HCT116 (cell line): Measurements from ENCODE around the gene ANAPC2. TPM values are rescaled to one million over a fixed set of nuclear protein-coding genes. Genes with fewer than 3 reads are reported as not detected.

Experiments used
- ATAC-seq: fragments of 200-7000 bp; cut with Tn5 transposase; 2 replicates; pipeline ENCODE4 v1.9.1; 2020; ENCODE audit warnings: mild to moderate bottlenecking, moderate library complexity
- BruUV-seq: library from RNA; stranded (reverse); fragments of 400-500 nt; replicated peaks from 2 replicates; lab custom pipeline; 2021; lab: Mats Ljungman, UMichigan
- CTCF ChIA-PET: fragments of 300-600 bp; sonication (Branson Sonifier 250); formaldehyde crosslinking; loops from one replicate; lab custom pipeline; 2021; ENCODE audit warnings: antibody characterized with exemption; lab: Charles Lee
- POLR2A ChIA-PET: fragments of 300-600, 350-600 bp; sonication (Branson Sonifier 250); formaldehyde crosslinking; loops from one replicate; lab custom pipeline; 2021; ENCODE audit warnings: antibody characterized with exemption; lab: Charles Lee
- RAD21 ChIA-PET, 2 experiments: fragments of 300-600 bp; sonication (Branson Sonifier 250); formaldehyde crosslinking; loops; one replicate each; lab custom pipeline; 2023; ENCODE audit warnings: low total read pairs in 2 of 2; ENCODE audit not compliant: uncharacterized antibody in 2 of 2, unreplicated experiment in 2 of 2, low non-redundant PET in 1 of 2; lab: Charles Lee
- DNase-seq: peaks from one replicate; pipeline ENCODE4 v3.0.0-alpha.2; 2010; ENCODE audit warnings: low read depth, low spot score
- H2AFZ ChIP-seq: fragments of 200-600 bp; shearing (Covaris generic), sonication (generic); 2 replicates; pipeline ENCODE4 v1.6.1; 2017; ENCODE audit warnings: low read depth, mixed run types, mixed read lengths, antibody characterized with exemption, low read length; ENCODE audit not compliant: poor library complexity, severe bottlenecking
- H3K27ac ChIP-seq: 2 replicates; pipeline ENCODE4 v1.5.1; 2012; ENCODE audit warnings: low read depth, low read length
- H3K27me3 ChIP-seq: fragments of 200-600 bp; sonication (generic); 2 replicates; pipeline ENCODE4 v1.6.1; 2016; ENCODE audit warnings: mixed run types, low read length, mixed read lengths; ENCODE audit not compliant: insufficient read depth
- H3K36me3 ChIP-seq, 2 experiments: fragments of 200-500 bp in 1 of 2; fragments of 200-600 bp in 1 of 2; sonication (Bioruptor generic) in 1 of 2; sonication (generic) in 1 of 2; 2 replicates each; pipeline versions ENCODE4 v1.5.1 to v1.6.1; 2014 to 2016; ENCODE audit warnings: low read length in 2 of 2, inconsistent platforms in 1 of 2, mixed read lengths in 1 of 2, mixed run types in 1 of 2; ENCODE audit not compliant: insufficient read depth in 2 of 2, control insufficient read depth in 1 of 2
- H3K4me1 ChIP-seq, 2 experiments: fragments of 200-600 bp in 1 of 2; sonication (generic) in 1 of 2; 2 replicates each; pipeline versions ENCODE4 v1.5.1 to v1.6.1; 2012 to 2017; ENCODE audit warnings: low read length in 2 of 2, inconsistent platforms in 1 of 2, mild to moderate bottlenecking in 1 of 2, mixed read lengths in 1 of 2, mixed run types in 1 of 2, moderate library complexity in 1 of 2; ENCODE audit not compliant: insufficient read depth in 2 of 2, control insufficient read depth in 1 of 2
- H3K4me2 ChIP-seq: fragments of 200-600 bp; sonication (generic); 2 replicates; pipeline ENCODE4 v1.6.1; 2017; ENCODE audit warnings: mixed run types, low read length, mixed read lengths
- H3K4me3 ChIP-seq, 2 experiments: fragments of 200-600 bp in 1 of 2; sonication (generic) in 1 of 2; replicated peaks in 1 of 2; 2 replicates each; pipeline ENCODE4 v1.5.1; 2011 to 2016; ENCODE audit warnings: low read length in 2 of 2, control low read depth in 1 of 2, low read depth in 1 of 2, mild to moderate bottlenecking in 1 of 2, mixed read lengths in 1 of 2, mixed run types in 1 of 2
- H3K79me2 ChIP-seq: fragments of 200-600 bp; sonication (generic); 2 replicates; pipeline ENCODE4 v1.6.1; 2017; ENCODE audit warnings: mild to moderate bottlenecking, mixed run types, low read length, moderate library complexity, mixed read lengths; ENCODE audit not compliant: insufficient read depth
- H3K9ac ChIP-seq: fragments of 200-600 bp; sonication (generic); 2 replicates; pipeline ENCODE4 v1.6.1; 2016; ENCODE audit warnings: low read length, mixed read lengths
- H3K9me2 ChIP-seq: fragments of 200-600 bp; sonication (generic), shearing (Covaris generic); 2 replicates; pipeline ENCODE4 v1.6.1; 2017; ENCODE audit warnings: mixed run types, mild to moderate bottlenecking, moderate library complexity; ENCODE audit not compliant: insufficient read depth
- H3K9me3 ChIP-seq, 2 experiments: fragments of 200-500 bp in 1 of 2; fragments of 200-600 bp in 1 of 2; sonication (Bioruptor generic) in 1 of 2; sonication (generic) in 1 of 2; 2 replicates each; pipeline ENCODE4 v1.6.1; 2014 to 2017; ENCODE audit warnings: low read length in 2 of 2, mixed read lengths in 2 of 2, inconsistent platforms in 1 of 2, low read depth in 1 of 2, mild to moderate bottlenecking in 1 of 2, mixed run types in 1 of 2, moderate library complexity in 1 of 2; ENCODE audit not compliant: control insufficient read depth in 1 of 2, insufficient read depth in 1 of 2
- H4K20me1 ChIP-seq: fragments of 200-600 bp; sonication (generic), shearing (Covaris generic); 2 replicates; pipeline ENCODE4 v1.6.1; 2017; ENCODE audit warnings: mixed run types, mild to moderate bottlenecking, moderate library complexity; ENCODE audit not compliant: insufficient read depth
- CBX3 ChIP-seq: IDR thresholded peaks from 2 replicates; pipeline ENCODE4 v1.6.1; 2012; ENCODE audit warnings: low read depth
- EGR1 ChIP-seq: IDR thresholded peaks from 2 replicates; pipeline ENCODE4 v1.6.1; 2012; ENCODE audit warnings: low read depth
- ELF1 ChIP-seq: IDR thresholded peaks from 2 replicates; pipeline ENCODE4 v1.6.1; 2012; ENCODE audit warnings: low read depth, borderline replicate concordance
- EZH2 ChIP-seq: fragments of 200-600 bp; sonication (generic); IDR thresholded peaks from 2 replicates; pipeline ENCODE4 v1.6.1; 2017; ENCODE audit warnings: antibody characterized with exemption, mixed run types
- EZH2phosphoT487 ChIP-seq: fragments of 200-600 bp; IDR thresholded peaks from 2 replicates; pipeline ENCODE4 v1.6.1; 2018; ENCODE audit warnings: antibody characterized with exemption, borderline replicate concordance
- FOSL1 ChIP-seq: IDR thresholded peaks from 2 replicates; pipeline ENCODE4 v1.6.1; 2012; ENCODE audit warnings: low read depth
- JUND ChIP-seq: IDR thresholded peaks from 2 replicates; pipeline ENCODE4 v1.6.1; 2012
- RAD21 ChIP-seq: IDR thresholded peaks from 2 replicates; pipeline ENCODE4 v1.6.1; 2012; ENCODE audit warnings: low read depth, mild to moderate bottlenecking
- REST ChIP-seq: IDR thresholded peaks from 2 replicates; pipeline ENCODE4 v1.6.1; 2012; ENCODE audit warnings: low read depth
- SIN3A ChIP-seq: IDR thresholded peaks from 2 replicates; pipeline ENCODE4 v1.6.1; 2012; ENCODE audit warnings: low read depth
- SP1 ChIP-seq: IDR thresholded peaks from 2 replicates; pipeline ENCODE4 v1.6.1; 2012; ENCODE audit warnings: low read depth
- TCF7L2 ChIP-seq: IDR thresholded peaks from 2 replicates; pipeline ENCODE4 v1.7.0; 2011; ENCODE audit warnings: borderline replicate concordance, inconsistent platforms; ENCODE audit not compliant: insufficient read depth, insufficient read length; ENCODE audit errors: extremely low read depth
- YY1 ChIP-seq: IDR thresholded peaks from 2 replicates; pipeline ENCODE4 v1.6.1; 2011; ENCODE audit warnings: low read length, low read depth, moderate library complexity, mild to moderate bottlenecking; ENCODE audit not compliant: insufficient replicate concordance; ENCODE audit errors: extremely low read depth
- ZFX ChIP-seq: fragments of 450-650 bp; IDR thresholded peaks from 2 replicates; pipeline ENCODE4 v1.6.1; 2017
- intact Hi-C: fragments of 100-400 bp; cut with micrococcal nuclease; formaldehyde crosslinking; loops from 2 replicates; pipeline ENCODE4 v1.10.0; 2022
- total RNA-seq: library from RNA; stranded (reverse); gene quantifications from one replicate; pipeline ENCODE4 v1.2.1, GENCODE V29; 2021; ENCODE audit not compliant: unreplicated experiment

Gene ANAPC2
- total RNA-seq, 1 experiment from 2014 or later, result 75.5 TPM

- Histone ChIP-seq H3K79me2 (peaks cover 31% of the 10 kb centered on the region), H4K20me1 (0 out of 2 replicates have a peak, but pooled peaks cover 3% of the 10 kb centered on the region), H3K4me2 (peak overlapping the region; percentile 86), H3K27me3 (no peaks in the 10 kb centered on the region), H3K4me3 (peak overlapping the region; percentile 85 to 94), H3K9ac (peak overlapping the region; percentile 97), H3K4me1 (peaks cover 19 to 37% of the 10 kb centered on the region in 2 experiments; a peak in 3 of 4 replicates), H3K9me3 (no peaks in the 10 kb centered on the region), H3K27ac (peak overlapping the region; percentile 89), H3K9me2 (no peaks in the 10 kb centered on the region), H3K36me3 (no peaks in the 10 kb centered on the region), H2AFZ (no peak overlapping the region)
- intact Hi-C loops, result no loop called here
- no TSS peak for BruUV-seq
- DNase-seq (no peak), ATAC-seq (peak; percentile 16)
- TF ChIP-seq ZFX, result 0 out of 2 replicates have a peak, but pooled peaks have one; percentile 87
- no peak for TF ChIP-seq EZH2phosphoT487
- CTCF ChIA-PET, result interaction anchor here (0.9 to 3.3 kb wide), 5 partner anchors 21 to 108 kb away, joined by 3 to 21 read pairs (median 8); partner anchors contain the start of gene RNF224
- RAD21 ChIA-PET, result interaction anchor here in 1 of 2 experiments (1.0 kb wide), 2 partner anchors 98 to 108 kb away, joined by 3 read pairs; partner anchors contain the start of gene RNF224
- POLR2A ChIA-PET, result interaction anchor here (0.8 to 1.6 kb wide), 7 partner anchors 22 to 112 kb away, joined by 3 to 20 read pairs (median 4); partner anchors contain the start of genes MAN1B1, RNF224 and TPRN
Observed at GRCh38 chr9:137128862-137129455, 59.4 kb downstream of the ANAPC2 start.

DNA sequence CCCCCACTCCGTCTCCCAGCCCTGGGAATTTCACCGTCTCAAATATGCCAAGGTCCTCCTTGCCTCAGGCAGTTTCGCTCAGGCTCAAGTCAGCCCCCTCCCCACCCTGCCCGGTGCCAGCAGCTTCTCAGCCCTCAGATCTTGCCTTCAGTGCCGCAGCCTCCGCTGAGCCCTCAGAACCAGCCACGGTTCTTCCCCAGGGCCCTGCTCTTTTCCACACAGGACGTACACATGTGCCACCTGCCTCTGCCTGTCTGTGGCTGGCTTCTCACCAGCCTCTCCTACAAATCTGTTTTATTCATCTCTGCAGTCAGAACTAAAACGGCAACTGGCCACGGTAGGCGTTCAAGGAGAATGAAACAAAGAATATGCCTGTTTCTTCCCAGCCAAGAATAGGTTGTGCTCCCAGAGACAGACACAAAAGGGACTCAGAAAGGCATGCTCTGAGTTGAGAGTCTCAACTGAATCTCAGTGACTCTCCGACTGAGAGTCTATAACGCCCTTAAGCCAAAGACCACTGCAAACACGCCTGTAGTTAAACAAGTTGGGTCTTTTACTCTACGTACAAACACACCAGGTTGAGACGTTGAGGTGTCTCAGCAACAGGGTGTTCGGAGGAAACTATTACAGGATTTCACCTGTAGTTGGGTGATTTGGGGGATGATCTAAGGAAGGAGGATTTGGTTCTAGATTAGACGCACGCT, 60.0 kb downstream of the ANAPC2 start:
- POLR2A ChIA-PET, result interaction anchor here (0.7 to 1.6 kb wide), 3 partner anchors 34 to 149 kb away, joined by 3 to 7 read pairs (median 3); partner anchors contain the start of genes MAN1B1 and TOR4A
- no peaks in the 10 kb centered on the region for H3K9me3 ChIP-seq
- peaks cover 20 to 43% of the 10 kb centered on the region in 2 experiments; a peak in 3 of 4 replicates for H3K4me1 ChIP-seq
- H2AFZ ChIP-seq, result no peak overlapping the region
- H3K9me2 ChIP-seq, result no peaks in the 10 kb centered on the region
- no peaks in the 10 kb centered on the region for H3K36me3 ChIP-seq
- H3K27ac ChIP-seq, result peak overlapping the region; percentile 89
- H3K27me3 ChIP-seq, result no peaks in the 10 kb centered on the region
- H4K20me1 ChIP-seq, result 0 out of 2 replicates have a peak, but pooled peaks cover 3% of the 10 kb centered on the region
- CTCF ChIA-PET, result no interaction called here
- DNase-seq (no peak), ATAC-seq (no peak)
- RAD21 ChIA-PET, result no interaction called here
- TSS peak; percentile 69 for BruUV-seq
- peak overlapping the region; percentile 86 for H3K4me2 ChIP-seq
- H3K9ac ChIP-seq, result peak overlapping the region; percentile 97
- H3K79me2 ChIP-seq, result peaks cover 31% of the 10 kb centered on the region
- intact Hi-C loops, result no loop called here
- peak overlapping the region; percentile 85 to 94 for H3K4me3 ChIP-seq
- TF ChIP-seq FOSL1 (no peak), SP1 (no peak), CBX3 (no peak), SIN3A (no peak), YY1 (no peak), EZH2 (no peak), REST (no peak), RAD21 (no peak), EGR1 (no peak), ELF1 (no peak), JUND (no peak), TCF7L2 (no peak)
